SH-SY5Y (cell line): ENCODE results near the gene RXRA.

Experiments used
- GATA2 ChIP-seq: IDR thresholded peaks from 2 replicates; pipeline ENCODE4 v1.6.1; 2011; ENCODE audit warnings: mild to moderate bottlenecking, low read depth, low read length
- GATA3 ChIP-seq: IDR thresholded peaks from 2 replicates; pipeline ENCODE4 v1.6.1; 2011; ENCODE audit warnings: low read depth, mild to moderate bottlenecking, low read length, moderate library complexity

GRCh38 chr9:134463280-134463679 is 137.0 kb downstream of the RXRA start:
- TF ChIP-seq GATA2: no peak
- TF ChIP-seq GATA3: no peak
